BJ (cell line): ENCODE results near the gene TOM1L1. TPM values are rescaled to one million over a fixed set of nuclear protein-coding genes. Genes with fewer than 3 reads are reported as not detected.

ENCODE experiments used
- CTCF ChIA-PET: fragments of 350-600 bp; formaldehyde crosslinking; extraction: SDS; loops from one replicate; lab custom pipeline; 2021; ENCODE audit warnings: antibody characterized with exemption, inconsistent platforms; lab: Yijun Ruan, JAX
- POLR2A ChIA-PET: fragments of 300-600 bp; sonication (Branson Sonifier 250); formaldehyde crosslinking; extraction: SDS; loops from one replicate; lab custom pipeline; 2021; ENCODE audit warnings: antibody characterized with exemption; lab: Charles Lee
- DNase-seq: peaks from one replicate; pipeline ENCODE4 v3.0.0-alpha.2; 2011; ENCODE audit warnings: low read depth
- H3K27me3 ChIP-seq: 2 replicates; pipeline ENCODE4 v1.6.0; 2011; ENCODE audit warnings: low read length; ENCODE audit not compliant: control insufficient read depth, insufficient read depth
- H3K36me3 ChIP-seq: 2 replicates; pipeline ENCODE4 v1.5.1; 2011; ENCODE audit warnings: low read length; ENCODE audit not compliant: control insufficient read depth, insufficient read depth
- H3K4me3 ChIP-seq: 2 replicates; pipeline ENCODE4 v1.5.1; 2011; ENCODE audit warnings: low read depth, mild to moderate bottlenecking, control low read depth, low read length
- CTCF ChIP-seq: IDR thresholded peaks from 2 replicates; pipeline ENCODE4 v1.5.1; 2011; ENCODE audit warnings: low read depth, mild to moderate bottlenecking, control low read depth, inconsistent platforms, low read length, moderate library complexity; ENCODE audit not compliant: insufficient read depth
- polyA plus RNA-seq: library from polyadenylated mRNA; depleted of rRNA; stranded (reverse); fragments of >200 nt; gene quantifications from 2 replicates; pipeline ENCODE4 v1.2.3, GENCODE V29; 2011

Gene TOM1L1
- polyA plus RNA-seq, 1 experiment, result 31.2 TPM

- no peak for TF ChIP-seq CTCF
- no peak overlapping the region for H3K4me3 ChIP-seq
- H3K36me3 ChIP-seq, result no peaks in the 10 kb centered on the region
- CTCF ChIA-PET, result no interaction called here
- POLR2A ChIA-PET, result no interaction called here
- no peak for DNase-seq
- H3K27me3 ChIP-seq, result no peaks in the 10 kb centered on the region
Observed at GRCh38 chr17:54887787-54888186, 12.9 kb upstream of the TOM1L1 start.

- Histone ChIP-seq H3K27me3 (no peaks in the 10 kb centered on the region), H3K4me3 (no peak overlapping the region), H3K36me3 (no peaks in the 10 kb centered on the region)
- ChIA-PET POLR2A (no interaction called here), CTCF (interaction anchor here (1.6 kb wide), 1 partner anchor 13 kb away, joined by 3 read pairs; no protein-coding TSS in a partner anchor)
- DNase-seq, result no peak
- TF ChIP-seq CTCF, result no peak
Observed at GRCh38 chr17:54888254-54888653, 12.4 kb upstream of the TOM1L1 start.

DNA sequence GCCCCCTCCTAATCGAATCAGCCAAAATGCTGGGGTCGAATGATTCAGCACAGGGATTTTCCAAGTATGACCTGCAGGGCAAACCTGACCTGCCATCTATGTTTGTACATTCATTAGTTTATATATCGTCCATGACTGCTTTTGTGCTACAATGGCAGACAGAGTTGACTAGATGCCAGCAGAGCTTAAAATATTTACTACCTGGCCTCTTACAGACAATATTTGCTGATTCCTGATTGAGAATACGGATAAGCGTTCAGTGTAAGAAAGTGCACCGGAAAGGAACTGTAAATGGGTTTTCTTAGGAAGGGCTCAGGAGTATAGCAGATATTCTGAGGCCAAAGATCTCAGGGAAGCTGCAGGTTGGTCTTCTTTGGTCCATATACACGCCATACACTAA is 11.7 kb upstream of the TOM1L1 start:
- no peak for TF ChIP-seq CTCF
- CTCF ChIA-PET, result interaction anchor here (1.6 kb wide), 1 partner anchor 14 kb away, joined by 3 read pairs; no protein-coding TSS in a partner anchor

DNA sequence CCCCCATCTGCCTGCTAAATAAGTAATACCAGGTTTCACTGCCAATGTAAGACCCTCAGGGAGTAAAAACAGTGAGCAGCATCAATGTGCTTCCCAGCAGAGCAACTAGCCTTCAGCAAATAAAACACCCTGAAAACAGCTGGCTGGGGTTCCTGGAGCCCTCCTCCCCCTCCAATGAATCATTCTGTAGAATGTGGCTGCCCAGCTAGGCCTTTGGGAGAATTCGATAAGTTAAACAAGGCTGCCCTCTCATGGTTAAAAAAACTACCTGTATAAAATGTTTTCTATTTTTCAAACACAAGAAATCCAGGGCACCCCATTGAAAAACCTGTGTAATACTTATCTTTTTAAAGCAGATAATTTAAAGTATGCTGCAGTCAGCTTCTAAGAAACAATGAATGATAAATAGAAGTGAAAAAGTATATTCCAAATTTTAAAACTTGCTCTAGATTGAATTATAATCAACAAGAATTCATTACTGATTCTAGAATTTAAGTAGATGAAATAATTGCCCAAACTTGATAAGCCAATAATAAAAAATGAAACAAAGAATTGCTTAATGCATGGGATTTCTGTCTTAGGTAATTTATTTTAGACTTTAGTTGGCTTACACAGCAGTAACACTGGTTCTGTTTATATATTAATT is 9.4 kb upstream of the TOM1L1 start:
- H3K36me3 ChIP-seq, result no peaks in the 10 kb centered on the region
- DNase-seq, result peak; percentile 12
- peak; percentile 47 for TF ChIP-seq CTCF
- H3K4me3 ChIP-seq, result no peak overlapping the region
- CTCF ChIA-PET, result interaction anchor here (0.6 to 1.6 kb wide), 3 partner anchors 8 to 1093 kb away, joined by 3 to 7 read pairs (median 4); no protein-coding TSS in a partner anchor
- no peaks in the 10 kb centered on the region for H3K27me3 ChIP-seq
- POLR2A ChIA-PET, result no interaction called here

More for the DNA sequence above, 11.7 kb upstream of the TOM1L1 start:
- POLR2A ChIA-PET, result no interaction called here
- Histone ChIP-seq H3K4me3 (no peak overlapping the region), H3K27me3 (no peaks in the 10 kb centered on the region), H3K36me3 (no peaks in the 10 kb centered on the region)
- no peak for DNase-seq

DNA sequence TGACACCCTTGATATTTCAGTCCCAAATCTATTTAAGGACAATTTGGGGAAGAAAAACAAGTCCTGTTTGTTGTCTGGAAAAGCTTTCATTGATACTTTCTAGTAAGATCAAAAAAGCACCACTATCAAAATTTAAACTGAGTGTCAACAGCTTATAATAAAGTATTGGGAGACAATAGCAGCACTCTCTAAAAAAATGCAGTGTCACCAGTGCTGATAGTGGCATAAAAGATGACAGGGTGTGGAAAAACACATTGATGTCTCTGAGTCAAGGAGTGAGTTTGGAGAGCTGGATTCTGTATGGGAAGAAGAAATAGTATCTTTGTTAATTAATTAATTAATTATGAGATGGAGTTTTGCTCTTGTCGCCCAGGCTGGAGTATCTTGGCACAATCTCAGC is 8.3 kb upstream of the TOM1L1 start:
- CTCF ChIA-PET, result no interaction called here

More for the DNA sequence above, 8.3 kb upstream of the TOM1L1 start:
- Histone ChIP-seq H3K4me3 (no peak overlapping the region), H3K36me3 (no peaks in the 10 kb centered on the region), H3K27me3 (no peaks in the 10 kb centered on the region)
- no peak for DNase-seq
- TF ChIP-seq CTCF, result no peak
- POLR2A ChIA-PET, result no interaction called here
